ENCODE measurements around the gene ASIC4. TPM values are rescaled to one million over a fixed set of nuclear protein-coding genes. Genes with fewer than 3 reads are reported as not detected.

The ASIC4 gene
- polyA plus RNA-seq, 3 donors: not detected

DNA sequence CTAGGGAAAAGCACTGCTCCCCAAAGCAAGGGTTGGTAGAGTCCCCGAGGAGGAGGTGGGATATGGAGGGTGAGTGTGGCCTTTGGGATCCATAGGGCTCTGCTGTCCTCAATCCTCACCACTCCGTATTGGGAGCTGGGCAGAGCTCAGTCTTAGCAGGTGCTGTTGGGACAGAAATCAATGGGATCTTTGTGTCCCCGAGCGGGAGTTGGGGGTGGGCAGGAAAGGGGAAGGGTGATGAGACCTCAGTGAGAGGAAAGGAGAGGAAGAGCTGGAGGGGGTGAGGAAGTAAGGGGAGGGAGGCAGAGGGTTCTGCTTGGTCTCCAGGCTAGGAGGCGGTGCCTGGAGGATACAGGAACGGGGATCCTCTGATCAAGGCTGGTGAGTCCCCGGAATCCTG lies 2.6 kb downstream of the ASIC4 start:
- Histone ChIP-seq H3K9me3 (replicated peaks in 1 of 2; ENCODE audit: control insufficient read depth in 1 of 2, insufficient read depth in 1 of 2, low read length in 2 of 2) (peaks cover 0 to 11% of the 10 kb centered on the region in 2 donors), H3K9ac (ENCODE audit: insufficient read depth, low read length, poor library complexity, severe bottlenecking) (no peak overlapping the region), H2AFZ (ENCODE audit: insufficient read depth, low read depth, low read length, poor library complexity, severe bottlenecking) (no peak overlapping the region), H3K27ac (ENCODE audit: low read depth in 1 of 2, low read length in 2 of 2) (no peak overlapping the region), H3K36me3 (replicated peaks in 1 of 2; ENCODE audit: control insufficient read depth in 1 of 2, insufficient read depth in 2 of 2, low read length in 2 of 2) (no peaks in the 10 kb centered on the region), H3K79me2 (ENCODE audit: insufficient read depth, low read length) (no peaks in the 10 kb centered on the region), H3K27me3 (ENCODE audit: control insufficient read depth in 2 of 2, insufficient read depth in 2 of 2, low read length in 2 of 2) (peaks cover 27 to 74% of the 10 kb centered on the region in 2 donors), H3K4me1 (ENCODE audit: control insufficient read depth in 1 of 2, insufficient read depth in 2 of 2, low read length in 2 of 2) (no peaks in the 10 kb centered on the region), H3K4me3 (replicated peaks in 1 of 3; ENCODE audit: low read depth in 2 of 3, low read length in 3 of 3) (no peak overlapping the region), H4K20me1 (ENCODE audit: insufficient read depth, low read length) (no peaks in the 10 kb centered on the region), H3K4me2 (replicated peaks; ENCODE audit: extremely low read depth, low read length, poor library complexity, severe bottlenecking) (no peak overlapping the region)
- intact Hi-C loops (cut with micrococcal nuclease): no loop called here
- 23% methylated on average over 5 of the region's 7 CpGs for WGBS (ENCODE audit: insufficient coverage)
- Mint-ChIP-seq H3K4me1 (peaks cover 5% of the 10 kb centered on the region), H3K36me3 (peaks cover 0 to 6% of the 10 kb centered on the region in 2 donors), H3K9me3 (peaks cover 0 to 16% (median 2%) of the 10 kb centered on the region in 7 donors), H3K27me3 (ENCODE audit: low read depth in 3 of 3) (peaks cover 68 to 89% (median 73%) of the 10 kb centered on the region in 3 donors), H3K27ac (no peak overlapping the region), H3K4me3 (no peak overlapping the region)
- TF ChIP-seq, protein P1, sequence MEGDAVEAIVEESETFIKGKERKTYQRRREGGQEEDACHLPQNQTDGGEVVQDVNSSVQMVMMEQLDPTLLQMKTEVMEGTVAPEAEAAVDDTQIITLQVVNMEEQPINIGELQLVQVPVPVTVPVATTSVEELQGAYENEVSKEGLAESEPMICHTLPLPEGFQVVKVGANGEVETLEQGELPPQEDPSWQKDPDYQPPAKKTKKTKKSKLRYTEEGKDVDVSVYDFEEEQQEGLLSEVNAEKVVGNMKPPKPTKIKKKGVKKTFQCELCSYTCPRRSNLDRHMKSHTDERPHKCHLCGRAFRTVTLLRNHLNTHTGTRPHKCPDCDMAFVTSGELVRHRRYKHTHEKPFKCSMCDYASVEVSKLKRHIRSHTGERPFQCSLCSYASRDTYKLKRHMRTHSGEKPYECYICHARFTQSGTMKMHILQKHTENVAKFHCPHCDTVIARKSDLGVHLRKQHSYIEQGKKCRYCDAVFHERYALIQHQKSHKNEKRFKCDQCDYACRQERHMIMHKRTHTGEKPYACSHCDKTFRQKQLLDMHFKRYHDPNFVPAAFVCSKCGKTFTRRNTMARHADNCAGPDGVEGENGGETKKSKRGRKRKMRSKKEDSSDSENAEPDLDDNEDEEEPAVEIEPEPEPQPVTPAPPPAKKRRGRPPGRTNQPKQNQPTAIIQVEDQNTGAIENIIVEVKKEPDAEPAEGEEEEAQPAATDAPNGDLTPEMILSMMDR (IDR thresholded peaks at IDR 0.05): no peak
- no peak for DNase-seq

DNA sequence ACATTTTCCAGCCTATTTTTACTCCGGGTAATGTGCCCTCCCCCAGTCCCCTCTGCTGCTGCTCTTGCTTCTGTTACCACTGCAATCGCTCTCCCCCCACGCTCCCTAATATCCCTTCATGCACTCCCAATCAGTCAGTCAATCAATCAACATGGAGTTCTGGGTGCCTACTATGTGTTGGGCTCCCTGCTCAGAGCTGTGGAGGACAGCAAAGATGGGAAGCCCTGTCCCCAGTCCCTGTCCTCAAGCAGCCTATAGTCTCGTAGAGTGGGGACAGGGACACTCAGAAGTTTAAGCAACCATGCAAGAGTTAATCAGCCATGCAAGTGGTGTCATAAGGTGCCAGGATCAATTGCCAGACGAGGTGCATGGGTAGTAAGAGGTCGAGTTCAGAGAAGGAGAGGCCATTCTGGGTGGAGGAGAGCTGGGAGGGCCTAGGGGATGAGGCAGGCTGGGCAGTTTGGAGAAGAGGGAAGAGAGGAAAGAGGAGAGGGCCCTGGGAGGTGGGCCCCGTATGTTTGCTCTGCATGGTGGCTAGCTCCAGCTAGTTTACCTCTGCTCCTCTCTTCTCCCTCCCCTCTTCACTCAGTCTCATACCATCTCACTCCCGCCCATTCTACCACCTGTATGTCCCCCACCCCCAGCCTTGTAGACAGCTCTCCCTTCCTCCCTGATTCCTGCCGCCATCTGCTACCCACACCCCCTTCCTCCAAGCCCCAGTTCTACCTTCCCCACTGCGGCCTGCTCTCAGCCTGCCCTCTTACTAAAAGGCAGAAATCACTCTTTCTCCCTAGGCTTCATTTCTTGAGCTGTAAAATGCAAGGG lies 3.9 kb downstream of the ASIC4 start:
- peaks cover 0 to 13% of the 10 kb centered on the region in 2 donors for H3K9me3 ChIP-seq (replicated peaks in 1 of 2; ENCODE audit: control insufficient read depth in 1 of 2, insufficient read depth in 1 of 2, low read length in 2 of 2)
- H3K4me1 ChIP-seq (ENCODE audit: control insufficient read depth in 1 of 2, insufficient read depth in 2 of 2, low read length in 2 of 2): no peaks in the 10 kb centered on the region
- intact Hi-C loops (cut with micrococcal nuclease): no loop called here
- TF ChIP-seq, protein P1 (IDR thresholded peaks at IDR 0.05): no peak
- no peak overlapping the region for H2AFZ ChIP-seq (ENCODE audit: insufficient read depth, low read depth, low read length, poor library complexity, severe bottlenecking)
- DNase-seq: no peak
- H3K79me2 ChIP-seq (ENCODE audit: insufficient read depth, low read length): no peaks in the 10 kb centered on the region
- 79% methylated on average over 8 of the region's 10 CpGs for WGBS (ENCODE audit: insufficient coverage)
- no peak overlapping the region for H3K4me2 ChIP-seq (replicated peaks; ENCODE audit: extremely low read depth, low read length, poor library complexity, severe bottlenecking)
- no peaks in the 10 kb centered on the region for H4K20me1 ChIP-seq (ENCODE audit: insufficient read depth, low read length)
- H3K27me3 Mint-ChIP-seq (ENCODE audit: low read depth in 3 of 3): peaks cover 68 to 88% (median 68%) of the 10 kb centered on the region in 3 donors
- no peak overlapping the region for H3K9ac ChIP-seq (ENCODE audit: insufficient read depth, low read length, poor library complexity, severe bottlenecking)
- H3K36me3 ChIP-seq (replicated peaks in 1 of 2; ENCODE audit: control insufficient read depth in 1 of 2, insufficient read depth in 2 of 2, low read length in 2 of 2): no peaks in the 10 kb centered on the region
- peaks cover 5% of the 10 kb centered on the region for H3K4me1 Mint-ChIP-seq
- H3K27ac ChIP-seq (ENCODE audit: low read depth in 1 of 2, low read length in 2 of 2): no peak overlapping the region
- no peak overlapping the region for H3K4me3 ChIP-seq (replicated peaks in 1 of 3; ENCODE audit: low read depth in 2 of 3, low read length in 3 of 3)
- H3K27ac Mint-ChIP-seq: peak overlapping the region in 1 of 7 donors; percentile 31
- no peak overlapping the region for H3K4me3 Mint-ChIP-seq
- H3K36me3 Mint-ChIP-seq: peaks cover 0 to 8% of the 10 kb centered on the region in 2 donors
- H3K9me3 Mint-ChIP-seq: peaks cover 0 to 15% (median 3%) of the 10 kb centered on the region in 7 donors
- peaks cover 26 to 74% of the 10 kb centered on the region in 2 donors for H3K27me3 ChIP-seq (ENCODE audit: control insufficient read depth in 2 of 2, insufficient read depth in 2 of 2, low read length in 2 of 2)
